MM.1S (cell line): ENCODE data around the gene USP13.

Experiments
- DNase-seq: peaks from one replicate; pipeline ENCODE4 v3.0.0-alpha.2; 2015
- H2AFZ ChIP-seq: fragments of 300-600 bp; sonication (generic); 2 replicates; pipeline ENCODE4 v1.6.0; 2016; ENCODE audit warnings: antibody characterized with exemption, low read length
- H3F3A ChIP-seq: fragments of 300-600 bp; sonication (generic); 2 replicates; pipeline ENCODE4 v1.6.1; 2016; ENCODE audit warnings: mild to moderate bottlenecking, antibody characterized with exemption, low read length, moderate library complexity, mixed read lengths; ENCODE audit not compliant: insufficient read depth
- H3K27ac ChIP-seq: fragments of 300-600 bp; sonication (generic); 2 replicates; pipeline ENCODE4 v1.5.1; 2016; ENCODE audit warnings: mild to moderate bottlenecking, low read length
- H3K27me3 ChIP-seq: fragments of 300-600 bp; sonication (generic); replicated peaks from 2 replicates; pipeline ENCODE4 v1.6.0; 2016; ENCODE audit warnings: low read length; ENCODE audit not compliant: insufficient read depth
- H3K36me3 ChIP-seq: fragments of 300-600 bp; sonication (generic); replicated peaks from 2 replicates; pipeline ENCODE4 v1.6.1; 2016; ENCODE audit warnings: mild to moderate bottlenecking, low read length, mixed read lengths; ENCODE audit not compliant: insufficient read depth
- H3K4me1 ChIP-seq: fragments of 300-600 bp; sonication (generic); 2 replicates; pipeline ENCODE4 v1.6.1; 2016; ENCODE audit warnings: low read length, mixed read lengths
- H3K4me2 ChIP-seq: fragments of 300-600 bp; sonication (generic); 2 replicates; pipeline ENCODE4 v1.6.0; 2016; ENCODE audit warnings: low read depth, low read length
- H3K4me3 ChIP-seq: fragments of 300-600 bp; sonication (generic); 2 replicates; pipeline ENCODE4 v1.5.1; 2016; ENCODE audit warnings: low read length, mixed read lengths
- H3K79me2 ChIP-seq: fragments of 300-600 bp; sonication (generic); 2 replicates; pipeline ENCODE4 v1.6.1; 2016; ENCODE audit warnings: mixed run types, low read length, mixed read lengths
- H3K9ac ChIP-seq: fragments of 300-600 bp; sonication (generic); 2 replicates; pipeline ENCODE4 v1.6.1; 2016; ENCODE audit warnings: low read length, mixed read lengths
- H3K9me2 ChIP-seq: fragments of 300-600 bp; sonication (generic); replicated peaks from 2 replicates; pipeline ENCODE4 v1.6.1; 2016; ENCODE audit warnings: mild to moderate bottlenecking, low read length, mixed read lengths; ENCODE audit not compliant: insufficient read depth
- H3K9me3 ChIP-seq: fragments of 300-600 bp; sonication (generic); replicated peaks from 2 replicates; pipeline ENCODE4 v1.6.1; 2016; ENCODE audit warnings: mild to moderate bottlenecking, low read length, mixed read lengths; ENCODE audit not compliant: insufficient read depth
- H4K20me1 ChIP-seq: fragments of 300-600 bp; sonication (generic); 2 replicates; pipeline ENCODE4 v1.6.1; 2016; ENCODE audit warnings: mild to moderate bottlenecking, low read length, moderate library complexity, mixed read lengths; ENCODE audit not compliant: insufficient read depth
- EZH2 ChIP-seq: fragments of 300-600 bp; sonication (generic); optimal IDR thresholded peaks from 2 replicates; pipeline ENCODE3; 2017; ENCODE audit warnings: low read depth, mild to moderate bottlenecking, antibody characterized with exemption, low read length, mixed read lengths
- EZH2phosphoT487 ChIP-seq: fragments of 300-600 bp; sonication (generic); IDR thresholded peaks from 2 replicates; pipeline ENCODE4 v1.6.1; 2018; ENCODE audit warnings: antibody characterized with exemption, low read length
- TF ChIP-seq, protein P1 (sequence below): fragments of 300-600 bp; sonication (generic); IDR thresholded peaks from 2 replicates; pipeline ENCODE4 v1.5.1; 2016; ENCODE audit warnings: antibody characterized with exemption, low read length, mixed read lengths

The USP13 gene

DNA sequence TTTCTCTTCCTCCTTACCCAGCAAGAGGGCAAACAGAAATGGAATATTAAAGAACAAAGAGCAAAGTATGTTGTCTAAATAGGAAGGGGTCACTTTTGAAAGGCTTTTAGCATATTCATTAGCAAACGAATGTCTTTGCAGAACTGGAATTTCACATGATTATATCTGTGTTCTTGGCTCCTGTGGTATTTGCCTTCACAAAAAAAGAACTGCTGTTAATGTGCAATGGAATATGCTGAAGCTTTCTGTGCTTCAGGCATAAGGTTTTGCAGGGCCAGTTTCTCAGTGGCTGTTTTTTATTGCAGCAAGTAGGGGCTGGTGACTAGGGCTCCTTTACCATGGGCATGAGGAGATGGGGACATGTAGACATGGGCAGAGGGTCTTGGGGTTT is 173.4 kb downstream of the USP13 start:
- Histone ChIP-seq H3K9me2 (no peaks in the 10 kb centered on the region), H3K27me3 (no peaks in the 10 kb centered on the region), H3K79me2 (no peaks in the 10 kb centered on the region), H3K4me3 (no peak overlapping the region), H3K9me3 (no peaks in the 10 kb centered on the region), H3K9ac (no peak overlapping the region), H3K36me3 (no peaks in the 10 kb centered on the region), H4K20me1 (no peaks in the 10 kb centered on the region), H2AFZ (no peak overlapping the region), H3F3A (no peaks in the 10 kb centered on the region), H3K27ac (no peak overlapping the region), H3K4me1 (0 out of 2 replicates have a peak, but pooled peaks cover 3% of the 10 kb centered on the region), H3K4me2 (no peak overlapping the region)
- no peak for TF ChIP-seq EZH2phosphoT487
- TF ChIP-seq, protein P1, sequence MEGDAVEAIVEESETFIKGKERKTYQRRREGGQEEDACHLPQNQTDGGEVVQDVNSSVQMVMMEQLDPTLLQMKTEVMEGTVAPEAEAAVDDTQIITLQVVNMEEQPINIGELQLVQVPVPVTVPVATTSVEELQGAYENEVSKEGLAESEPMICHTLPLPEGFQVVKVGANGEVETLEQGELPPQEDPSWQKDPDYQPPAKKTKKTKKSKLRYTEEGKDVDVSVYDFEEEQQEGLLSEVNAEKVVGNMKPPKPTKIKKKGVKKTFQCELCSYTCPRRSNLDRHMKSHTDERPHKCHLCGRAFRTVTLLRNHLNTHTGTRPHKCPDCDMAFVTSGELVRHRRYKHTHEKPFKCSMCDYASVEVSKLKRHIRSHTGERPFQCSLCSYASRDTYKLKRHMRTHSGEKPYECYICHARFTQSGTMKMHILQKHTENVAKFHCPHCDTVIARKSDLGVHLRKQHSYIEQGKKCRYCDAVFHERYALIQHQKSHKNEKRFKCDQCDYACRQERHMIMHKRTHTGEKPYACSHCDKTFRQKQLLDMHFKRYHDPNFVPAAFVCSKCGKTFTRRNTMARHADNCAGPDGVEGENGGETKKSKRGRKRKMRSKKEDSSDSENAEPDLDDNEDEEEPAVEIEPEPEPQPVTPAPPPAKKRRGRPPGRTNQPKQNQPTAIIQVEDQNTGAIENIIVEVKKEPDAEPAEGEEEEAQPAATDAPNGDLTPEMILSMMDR, result no peak
- TF ChIP-seq EZH2, result no peak
- DNase-seq, result no peak

GRCh38 chr3:179828738-179829137 is 175.9 kb downstream of the USP13 start:
- Histone ChIP-seq H3F3A (no peaks in the 10 kb centered on the region), H3K36me3 (no peaks in the 10 kb centered on the region), H3K4me1 (0 out of 2 replicates have a peak, but pooled peaks cover 3% of the 10 kb centered on the region), H3K9me3 (no peaks in the 10 kb centered on the region), H3K9ac (no peak overlapping the region), H3K4me2 (no peak overlapping the region), H4K20me1 (no peaks in the 10 kb centered on the region), H3K27ac (no peak overlapping the region), H3K4me3 (no peak overlapping the region), H3K27me3 (no peaks in the 10 kb centered on the region), H2AFZ (no peak overlapping the region), H3K9me2 (no peaks in the 10 kb centered on the region), H3K79me2 (no peaks in the 10 kb centered on the region)
- TF ChIP-seq EZH2 (no peak), EZH2phosphoT487 (no peak)
- TF ChIP-seq, protein P1, result no peak
- no peak for DNase-seq

GRCh38 chr3:179829401-179829800 is 176.6 kb downstream of the USP13 start:
- no peaks in the 10 kb centered on the region for H3K9me2 ChIP-seq
- no peak overlapping the region for H3K9ac ChIP-seq
- H3K27ac ChIP-seq, result no peak overlapping the region
- TF ChIP-seq EZH2phosphoT487 (no peak), EZH2 (no peak)
- TF ChIP-seq, protein P1, result no peak
- no peaks in the 10 kb centered on the region for H3K9me3 ChIP-seq
- no peak overlapping the region for H3K4me3 ChIP-seq
- no peaks in the 10 kb centered on the region for H3K36me3 ChIP-seq
- H3K79me2 ChIP-seq, result no peaks in the 10 kb centered on the region
- H2AFZ ChIP-seq, result no peak overlapping the region
- H3F3A ChIP-seq, result no peaks in the 10 kb centered on the region
- H3K4me2 ChIP-seq, result no peak overlapping the region
- H3K4me1 ChIP-seq, result 0 out of 2 replicates have a peak, but pooled peaks cover 3% of the 10 kb centered on the region
- H3K27me3 ChIP-seq, result no peaks in the 10 kb centered on the region
- DNase-seq, result no peak
- no peaks in the 10 kb centered on the region for H4K20me1 ChIP-seq
